ENCODE results near the gene CCDC57.

DNA sequence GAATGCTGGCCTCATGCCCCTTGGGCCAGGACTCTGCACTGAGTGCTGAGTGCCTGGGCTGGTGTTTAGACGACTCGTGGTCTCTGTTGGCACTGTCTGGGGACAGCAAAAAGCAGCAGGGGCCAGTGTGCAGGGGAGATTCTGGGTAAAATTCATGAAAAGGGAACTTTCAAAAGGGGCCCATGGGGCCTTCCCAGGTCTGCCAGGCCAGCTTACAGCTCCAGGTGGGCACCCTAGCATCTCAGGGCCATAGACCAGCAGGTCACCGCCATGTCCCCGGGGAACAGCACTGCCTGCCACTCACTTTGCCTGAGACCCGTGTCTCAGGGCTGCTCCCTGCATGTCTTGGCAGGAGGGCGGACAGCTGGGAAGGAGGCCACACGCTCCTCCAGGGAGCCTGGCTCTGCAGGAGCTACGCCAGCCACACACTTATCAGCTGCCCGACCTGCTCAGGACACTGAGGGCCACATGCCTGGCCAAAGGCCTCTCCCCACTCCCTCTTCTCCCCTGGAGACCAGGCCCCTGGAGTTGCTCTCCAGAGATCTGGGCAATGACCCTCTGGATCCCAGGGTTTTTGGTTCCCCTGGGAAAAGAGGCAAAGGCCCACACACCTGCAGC is 105.8 kb downstream of the CCDC57 start:
- TF ChIP-seq, protein P1, sequence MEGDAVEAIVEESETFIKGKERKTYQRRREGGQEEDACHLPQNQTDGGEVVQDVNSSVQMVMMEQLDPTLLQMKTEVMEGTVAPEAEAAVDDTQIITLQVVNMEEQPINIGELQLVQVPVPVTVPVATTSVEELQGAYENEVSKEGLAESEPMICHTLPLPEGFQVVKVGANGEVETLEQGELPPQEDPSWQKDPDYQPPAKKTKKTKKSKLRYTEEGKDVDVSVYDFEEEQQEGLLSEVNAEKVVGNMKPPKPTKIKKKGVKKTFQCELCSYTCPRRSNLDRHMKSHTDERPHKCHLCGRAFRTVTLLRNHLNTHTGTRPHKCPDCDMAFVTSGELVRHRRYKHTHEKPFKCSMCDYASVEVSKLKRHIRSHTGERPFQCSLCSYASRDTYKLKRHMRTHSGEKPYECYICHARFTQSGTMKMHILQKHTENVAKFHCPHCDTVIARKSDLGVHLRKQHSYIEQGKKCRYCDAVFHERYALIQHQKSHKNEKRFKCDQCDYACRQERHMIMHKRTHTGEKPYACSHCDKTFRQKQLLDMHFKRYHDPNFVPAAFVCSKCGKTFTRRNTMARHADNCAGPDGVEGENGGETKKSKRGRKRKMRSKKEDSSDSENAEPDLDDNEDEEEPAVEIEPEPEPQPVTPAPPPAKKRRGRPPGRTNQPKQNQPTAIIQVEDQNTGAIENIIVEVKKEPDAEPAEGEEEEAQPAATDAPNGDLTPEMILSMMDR (IDR thresholded peaks at IDR 0.05; ENCODE audit: low read depth, low read length, poor library complexity, severe bottlenecking), result no peak
- TF ChIP-seq EZH2phosphoT487 (IDR thresholded peaks at IDR 0.05; ENCODE audit: borderline replicate concordance, low read length), result no peak
